Activated gamma-delta T cell treated with Interleukin-2 at 50 U/mL for 16 hours (primary cell): ENCODE results near the gene NLRC5.

Experiments
- DNase-seq: peaks from one replicate; pipeline ENCODE4 v3.0.0-alpha.2; 2020

NLRC5 gene, protein sequence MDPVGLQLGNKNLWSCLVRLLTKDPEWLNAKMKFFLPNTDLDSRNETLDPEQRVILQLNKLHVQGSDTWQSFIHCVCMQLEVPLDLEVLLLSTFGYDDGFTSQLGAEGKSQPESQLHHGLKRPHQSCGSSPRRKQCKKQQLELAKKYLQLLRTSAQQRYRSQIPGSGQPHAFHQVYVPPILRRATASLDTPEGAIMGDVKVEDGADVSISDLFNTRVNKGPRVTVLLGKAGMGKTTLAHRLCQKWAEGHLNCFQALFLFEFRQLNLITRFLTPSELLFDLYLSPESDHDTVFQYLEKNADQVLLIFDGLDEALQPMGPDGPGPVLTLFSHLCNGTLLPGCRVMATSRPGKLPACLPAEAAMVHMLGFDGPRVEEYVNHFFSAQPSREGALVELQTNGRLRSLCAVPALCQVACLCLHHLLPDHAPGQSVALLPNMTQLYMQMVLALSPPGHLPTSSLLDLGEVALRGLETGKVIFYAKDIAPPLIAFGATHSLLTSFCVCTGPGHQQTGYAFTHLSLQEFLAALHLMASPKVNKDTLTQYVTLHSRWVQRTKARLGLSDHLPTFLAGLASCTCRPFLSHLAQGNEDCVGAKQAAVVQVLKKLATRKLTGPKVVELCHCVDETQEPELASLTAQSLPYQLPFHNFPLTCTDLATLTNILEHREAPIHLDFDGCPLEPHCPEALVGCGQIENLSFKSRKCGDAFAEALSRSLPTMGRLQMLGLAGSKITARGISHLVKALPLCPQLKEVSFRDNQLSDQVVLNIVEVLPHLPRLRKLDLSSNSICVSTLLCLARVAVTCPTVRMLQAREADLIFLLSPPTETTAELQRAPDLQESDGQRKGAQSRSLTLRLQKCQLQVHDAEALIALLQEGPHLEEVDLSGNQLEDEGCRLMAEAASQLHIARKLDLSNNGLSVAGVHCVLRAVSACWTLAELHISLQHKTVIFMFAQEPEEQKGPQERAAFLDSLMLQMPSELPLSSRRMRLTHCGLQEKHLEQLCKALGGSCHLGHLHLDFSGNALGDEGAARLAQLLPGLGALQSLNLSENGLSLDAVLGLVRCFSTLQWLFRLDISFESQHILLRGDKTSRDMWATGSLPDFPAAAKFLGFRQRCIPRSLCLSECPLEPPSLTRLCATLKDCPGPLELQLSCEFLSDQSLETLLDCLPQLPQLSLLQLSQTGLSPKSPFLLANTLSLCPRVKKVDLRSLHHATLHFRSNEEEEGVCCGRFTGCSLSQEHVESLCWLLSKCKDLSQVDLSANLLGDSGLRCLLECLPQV (N-terminal part only)

DNA sequence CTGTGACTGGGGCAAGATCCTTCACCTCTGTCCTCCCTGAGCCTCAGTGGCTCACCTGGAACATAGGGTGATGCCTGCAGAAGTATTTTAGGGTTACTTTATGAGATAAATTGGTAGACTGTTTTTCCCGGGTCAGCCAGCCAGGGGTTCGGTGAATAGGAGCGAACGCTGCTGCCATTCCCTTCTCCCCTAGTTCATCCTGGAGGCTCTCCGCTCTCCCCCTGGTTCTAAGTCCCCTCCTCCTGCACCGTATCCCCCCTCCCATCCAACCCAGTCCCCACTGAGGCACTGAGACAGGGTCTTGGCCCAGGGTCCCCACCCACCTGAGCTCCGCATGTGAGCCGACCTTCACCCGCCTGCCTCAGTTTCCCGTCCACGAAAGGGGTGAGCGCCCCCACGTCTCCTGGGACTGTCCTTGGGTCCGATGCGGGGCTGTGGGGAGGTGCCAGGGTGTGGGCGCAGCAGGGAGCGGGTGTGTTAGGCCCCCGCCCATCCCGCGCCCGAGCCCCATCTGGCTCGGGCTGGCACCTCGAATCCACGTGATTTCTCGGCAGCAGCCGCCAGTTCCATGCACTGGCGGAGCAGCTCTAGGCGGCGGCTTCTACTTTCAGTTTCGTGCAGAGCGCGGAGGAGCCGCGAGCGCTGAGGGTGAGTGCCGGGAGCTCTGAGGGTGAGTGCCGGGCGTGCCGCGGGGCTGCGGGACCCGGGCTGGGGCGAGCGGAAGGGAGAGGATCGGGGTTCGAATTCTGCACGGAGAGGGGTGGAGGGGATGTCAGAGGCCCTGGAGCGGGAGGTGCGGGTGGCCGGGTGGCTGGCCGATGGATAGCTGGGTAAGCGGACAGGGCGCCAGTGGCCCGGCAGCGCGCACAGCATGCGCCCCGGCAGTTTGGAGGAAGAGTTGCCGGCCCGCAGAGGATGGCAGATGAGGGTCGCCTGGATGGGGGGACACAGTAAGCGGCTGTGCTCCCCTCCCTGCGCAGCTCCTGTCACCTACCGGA, at the start of gene NLRC5:
TSS of gene NLRC5 (plus strand) at position 610 of the 998 bp plus-strand sequence. CDS start 31,156 bp downstream, outside the sequence.
- peak; percentile 85 for DNase-seq

DNA sequence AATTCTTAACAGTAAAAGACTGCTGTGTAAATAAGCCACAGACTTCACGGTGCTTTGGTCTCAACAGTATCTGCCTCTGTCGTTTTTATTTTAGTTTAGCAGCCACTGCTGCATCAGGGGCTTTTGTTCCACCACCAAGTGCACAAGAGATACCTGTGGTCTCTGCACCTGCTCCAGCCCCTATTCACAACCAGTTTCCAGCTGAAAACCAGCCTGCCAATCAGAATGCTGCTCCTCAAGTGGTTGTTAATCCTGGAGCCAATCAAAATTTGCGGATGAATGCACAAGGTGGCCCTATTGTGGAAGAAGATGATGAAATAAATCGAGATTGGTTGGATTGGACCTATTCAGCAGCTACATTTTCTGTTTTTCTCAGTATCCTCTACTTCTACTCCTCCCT, 49.6 kb upstream of the NLRC5 start:
- no peak for DNase-seq

DNA sequence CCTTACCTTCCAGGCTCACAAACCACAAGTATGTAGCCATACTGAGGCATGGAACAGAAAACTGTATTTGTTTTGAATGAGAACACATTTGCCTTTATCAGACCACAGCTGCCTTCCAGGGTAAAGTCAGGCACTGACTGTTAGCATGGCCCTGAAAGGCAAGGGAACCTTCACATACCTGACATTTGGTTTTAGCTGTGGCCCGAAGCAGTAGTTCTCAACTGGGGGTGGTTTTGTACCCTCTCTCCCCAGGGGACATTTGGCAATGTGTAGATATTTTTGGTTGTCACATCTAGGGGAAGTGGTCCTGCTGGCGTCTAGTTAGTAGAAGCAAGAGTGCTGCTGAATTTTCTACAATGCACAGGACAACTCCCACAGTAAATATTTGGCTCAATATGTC, 48.3 kb upstream of the NLRC5 start:
- DNase-seq: no peak

DNA sequence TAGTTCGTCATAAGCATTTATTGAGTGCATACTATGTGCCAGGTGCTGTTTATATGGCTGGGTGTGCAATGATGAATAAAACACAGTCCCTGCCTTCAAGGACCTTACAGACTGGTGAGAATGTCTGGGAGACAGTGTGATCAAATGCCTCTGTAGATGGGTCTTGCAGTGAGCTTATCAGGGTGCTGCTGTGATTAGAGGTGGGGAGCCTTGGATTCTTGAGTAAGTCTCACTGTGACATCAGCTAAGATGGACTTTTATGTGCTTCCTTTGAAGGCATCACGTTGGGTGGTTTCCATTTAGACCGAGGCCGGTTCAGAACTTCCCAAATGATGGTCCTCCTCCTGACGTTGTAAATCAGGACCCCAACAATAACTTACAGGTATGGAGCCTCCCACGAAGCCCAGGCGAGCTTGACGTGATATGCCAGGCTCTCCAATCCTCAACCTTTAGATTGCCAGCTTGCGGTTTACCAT, 47.5 kb upstream of the NLRC5 start:
- no peak for DNase-seq

DNA sequence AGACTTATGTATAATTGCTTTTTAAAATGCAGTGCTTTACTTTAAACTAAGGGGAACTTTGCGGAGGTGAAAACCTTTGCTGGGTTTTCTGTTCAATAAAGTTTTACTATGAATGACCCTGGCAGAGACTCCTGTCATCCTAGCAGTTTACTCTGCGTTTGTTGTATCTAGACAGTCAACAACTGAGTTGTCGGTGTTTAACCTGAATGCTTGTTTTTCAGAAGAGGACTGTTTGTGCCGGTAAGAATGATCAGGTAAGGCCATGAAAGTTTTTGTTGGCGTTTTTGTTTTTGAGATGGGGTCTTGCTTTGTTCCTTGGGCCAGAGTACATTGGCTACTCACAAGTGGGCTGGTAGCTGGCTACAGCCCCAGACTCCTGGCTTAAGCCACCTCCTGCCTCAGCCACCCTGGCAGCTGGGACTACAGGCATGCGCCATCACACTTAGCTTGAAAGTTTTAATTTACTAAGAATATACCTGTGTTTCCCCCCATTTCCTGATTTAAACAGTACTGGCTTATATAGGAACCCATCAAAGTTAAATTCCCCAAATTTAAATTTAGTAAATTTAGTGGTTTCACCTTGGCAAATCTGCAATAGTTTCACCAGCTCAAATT, 45.5 kb upstream of the NLRC5 start:
- DNase-seq: no peak

DNA sequence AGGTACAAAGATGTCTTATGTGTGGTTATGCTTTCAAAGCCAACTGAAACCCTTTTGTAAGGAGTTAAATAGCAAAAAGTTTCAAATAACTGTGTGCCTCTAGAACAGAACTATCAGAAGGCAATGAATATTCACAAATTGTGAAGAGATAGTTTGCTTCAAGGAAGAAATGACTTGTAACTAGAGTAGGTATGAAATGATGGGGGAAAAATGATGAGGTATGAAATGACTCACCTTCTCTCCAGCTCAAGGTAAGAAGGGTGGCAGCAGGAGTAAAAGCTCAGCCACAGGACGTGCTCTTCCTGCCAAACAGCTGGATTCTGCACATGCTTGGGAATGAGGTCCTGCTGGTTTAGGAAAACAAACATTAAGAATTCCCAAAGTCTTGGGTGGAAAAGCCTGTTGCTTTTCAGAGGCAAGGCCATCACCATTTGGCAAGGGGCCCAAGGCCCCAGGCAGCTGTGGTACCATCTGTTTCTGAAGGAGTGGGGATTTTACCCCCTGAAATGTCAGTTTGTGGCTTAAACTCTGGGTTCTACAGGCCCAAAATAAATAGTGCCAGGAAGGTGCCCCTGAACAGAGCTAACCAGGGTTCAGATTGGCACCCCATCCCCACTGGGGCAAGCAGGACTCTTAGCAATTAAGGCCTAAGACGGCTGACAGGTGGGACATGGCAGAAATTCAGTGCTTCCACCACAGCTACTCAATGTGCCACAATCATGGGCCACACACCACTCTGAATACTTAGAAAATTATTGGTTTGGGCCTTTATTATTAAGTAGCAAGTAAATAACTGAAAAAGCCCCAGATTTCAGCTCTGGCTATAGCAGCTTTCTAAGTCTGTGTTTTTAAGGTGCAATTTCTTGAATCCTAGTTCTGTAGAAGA, 44.2 kb upstream of the NLRC5 start:
- no peak for DNase-seq

DNA sequence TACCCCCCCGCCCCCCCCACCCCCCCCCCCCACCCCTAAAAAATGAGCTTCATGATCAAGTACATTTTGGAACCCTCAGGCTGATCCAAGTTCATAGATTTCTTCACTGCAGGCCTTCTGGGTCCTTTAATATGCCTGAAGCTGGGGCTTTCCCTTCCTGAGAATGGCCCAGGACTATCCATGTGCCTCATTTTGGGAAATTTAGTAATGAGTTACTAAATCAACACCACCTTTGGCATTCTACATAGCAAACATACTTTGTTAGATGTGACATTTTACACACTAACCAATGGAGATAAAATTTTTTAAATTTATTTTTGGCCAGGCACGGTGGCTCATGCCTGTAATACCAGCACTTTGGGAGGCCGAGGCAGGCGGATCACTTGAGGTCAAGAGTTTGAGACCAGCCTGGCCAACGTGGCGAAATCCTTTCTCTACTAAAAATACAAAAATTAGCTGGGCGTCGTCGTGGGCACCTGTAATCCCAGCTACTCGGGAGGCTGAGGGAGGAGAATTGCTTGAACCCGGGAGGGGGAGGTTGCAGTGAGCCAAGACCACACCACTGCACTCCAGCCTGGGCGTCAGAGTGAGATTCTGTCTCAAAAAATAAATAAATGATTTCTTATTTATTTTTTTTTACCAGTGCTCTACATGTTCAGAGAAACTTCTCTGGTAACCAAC, 43.4 kb upstream of the NLRC5 start:
- no peak for DNase-seq

DNA sequence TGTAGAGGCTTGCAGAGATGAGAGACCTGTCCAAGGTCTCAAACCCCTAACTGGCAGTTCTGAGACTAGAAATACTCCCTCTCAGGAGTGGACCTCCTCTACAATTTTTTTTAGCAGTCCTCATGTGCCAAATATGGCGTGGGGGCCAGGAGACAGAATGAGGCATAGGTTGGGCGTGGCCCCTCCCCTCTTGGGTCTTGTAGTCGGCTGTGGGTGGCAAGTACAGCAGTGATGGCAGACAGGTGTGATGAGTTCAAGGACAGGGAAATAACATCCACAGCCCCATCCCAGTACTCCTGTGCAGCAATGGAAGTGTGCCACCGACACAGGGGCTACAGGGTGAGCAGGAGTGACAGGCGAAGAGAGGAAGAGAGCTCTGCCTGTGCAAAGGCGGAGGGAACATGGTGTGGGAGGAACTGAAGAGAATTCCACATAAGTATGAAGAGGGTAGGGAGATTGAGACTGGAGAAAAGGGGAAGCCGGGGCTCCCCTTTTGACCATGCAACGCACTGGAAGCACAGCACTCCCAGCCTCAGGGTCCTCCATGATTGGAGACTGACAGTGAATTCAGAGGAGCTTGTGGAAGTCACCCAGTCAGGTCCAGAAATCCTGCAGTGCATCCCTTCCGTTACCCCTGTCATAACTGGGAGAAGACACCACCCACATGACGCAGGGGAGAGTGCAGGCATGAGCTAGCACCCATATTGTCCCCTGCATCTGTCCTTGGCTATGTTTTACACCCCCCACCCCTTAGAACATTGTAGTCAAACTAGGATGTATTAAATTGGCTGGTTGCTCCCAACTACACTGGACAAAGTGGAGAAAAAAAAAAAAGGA, 42.4 kb upstream of the NLRC5 start:
- DNase-seq: no peak

DNA sequence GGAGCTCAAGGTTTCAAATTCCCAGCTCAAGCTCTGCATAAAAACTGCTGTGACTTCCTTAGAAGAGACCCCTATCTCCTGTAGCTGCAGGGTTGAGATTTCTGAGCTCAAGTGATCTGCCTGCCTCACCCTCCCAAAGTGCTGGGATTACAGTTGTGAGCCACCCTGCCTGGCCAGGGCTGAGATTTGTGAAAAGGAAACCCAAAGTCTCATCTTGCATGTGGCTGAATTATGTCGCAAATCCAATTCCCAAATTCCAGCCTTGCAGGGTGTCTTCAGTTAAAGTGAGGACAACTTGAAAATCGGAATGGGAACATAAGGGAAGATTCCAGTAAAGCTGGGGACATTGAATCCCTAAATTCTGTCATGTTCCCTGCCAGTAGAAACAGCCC, 41.8 kb upstream of the NLRC5 start:
- DNase-seq: no peak

DNA sequence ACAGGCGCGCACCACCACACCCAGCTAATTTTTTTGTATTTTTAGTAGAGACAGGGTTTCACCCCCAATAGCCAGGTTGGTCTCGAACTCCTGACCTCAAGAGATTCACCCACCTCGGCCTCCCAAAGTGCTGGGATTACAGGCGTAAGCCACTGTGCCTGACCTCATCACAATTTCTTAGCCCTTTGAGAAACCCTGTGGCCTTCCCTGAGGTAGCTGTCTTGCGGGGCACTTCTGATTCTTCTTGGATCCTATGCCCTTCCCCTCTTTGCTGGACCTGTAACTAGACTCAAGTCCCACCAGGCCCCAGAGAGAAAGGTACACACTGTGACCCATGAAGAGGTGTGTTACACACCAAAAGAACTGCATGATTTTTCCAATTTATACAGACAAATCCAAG, 41.1 kb upstream of the NLRC5 start:
- no peak for DNase-seq

DNA sequence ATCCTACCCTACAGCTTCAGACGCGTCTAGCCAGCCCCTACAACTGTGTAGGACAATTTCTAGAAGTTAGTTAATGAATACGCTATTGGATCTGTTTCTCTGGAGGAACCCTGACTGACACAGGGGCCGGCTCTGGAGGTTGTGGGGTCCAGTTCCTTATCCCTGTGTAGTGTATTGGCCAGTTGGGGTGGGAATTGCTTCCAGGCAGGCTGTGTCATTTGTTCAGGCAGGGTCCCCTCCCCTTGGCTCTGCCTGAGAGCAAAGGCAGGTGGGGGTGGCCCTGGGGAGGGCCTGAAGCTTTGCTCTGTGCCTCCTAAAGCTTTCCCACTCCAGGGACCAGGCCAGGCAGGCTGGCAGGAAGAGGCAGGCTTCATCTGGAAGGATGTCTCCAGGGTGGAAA, 39.3 kb upstream of the NLRC5 start:
- no peak for DNase-seq

DNA sequence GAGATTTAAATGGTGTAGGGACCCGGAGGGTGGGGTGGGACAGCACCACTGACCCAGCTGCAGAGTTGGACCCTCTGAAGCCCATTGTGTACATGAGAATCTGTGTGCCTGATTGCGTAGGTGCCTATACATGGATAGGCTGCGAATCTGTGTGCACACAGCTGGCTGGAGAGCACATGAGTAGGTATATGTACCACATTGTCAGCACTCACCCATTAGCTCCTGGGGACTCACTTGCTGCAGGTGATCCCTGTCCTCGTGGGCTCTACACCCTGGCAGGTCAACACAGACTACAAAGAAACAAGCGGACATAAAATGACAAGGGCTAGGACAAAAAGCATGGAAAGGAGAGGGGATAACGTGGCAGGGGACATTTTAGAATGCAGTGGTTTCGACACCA, 38.9 kb upstream of the NLRC5 start:
- DNase-seq: no peak

DNA sequence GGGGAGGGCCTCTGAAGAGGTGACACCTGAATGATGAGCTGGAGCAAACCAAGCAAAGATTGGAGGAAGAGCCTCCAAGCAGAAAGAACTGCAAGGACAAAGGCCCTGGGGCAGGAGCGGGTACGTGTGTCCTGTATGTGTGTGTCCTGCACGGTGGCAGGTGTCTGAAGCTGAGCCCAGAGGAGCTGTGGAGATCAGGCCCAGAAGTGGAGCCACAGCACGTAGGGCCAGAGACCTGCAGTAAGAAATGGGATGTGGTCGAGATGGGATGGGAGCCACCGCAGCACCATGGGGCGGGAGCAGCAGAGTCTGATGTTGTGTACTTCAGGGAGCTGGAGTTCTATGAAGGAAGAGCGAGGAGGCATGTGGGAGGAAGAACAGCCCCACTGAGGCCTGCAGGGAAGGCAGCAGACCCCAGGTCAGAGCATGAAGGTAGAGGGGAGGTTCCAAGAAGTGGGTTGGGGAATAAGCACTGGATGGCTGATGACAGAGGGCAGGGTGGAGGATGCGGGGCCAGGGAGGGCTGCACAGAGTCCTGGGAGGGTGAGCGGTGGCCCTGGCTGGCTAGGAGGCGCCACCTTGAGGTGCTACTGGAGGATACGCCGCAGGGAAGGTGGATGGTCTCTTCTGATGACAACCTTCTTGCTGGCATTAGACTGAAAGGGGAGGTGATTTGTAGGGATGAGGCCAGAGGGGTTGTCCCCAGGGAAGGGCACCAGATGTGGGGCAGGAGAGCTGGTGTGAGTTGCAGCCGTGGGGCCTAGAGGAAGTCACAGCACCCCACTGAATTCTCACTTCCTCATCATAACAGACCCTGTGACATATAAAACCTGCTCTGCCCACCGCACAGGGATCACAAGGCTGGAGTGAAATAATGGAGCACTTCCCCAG, 38.2 kb upstream of the NLRC5 start:
- DNase-seq: peak; percentile 52

DNA sequence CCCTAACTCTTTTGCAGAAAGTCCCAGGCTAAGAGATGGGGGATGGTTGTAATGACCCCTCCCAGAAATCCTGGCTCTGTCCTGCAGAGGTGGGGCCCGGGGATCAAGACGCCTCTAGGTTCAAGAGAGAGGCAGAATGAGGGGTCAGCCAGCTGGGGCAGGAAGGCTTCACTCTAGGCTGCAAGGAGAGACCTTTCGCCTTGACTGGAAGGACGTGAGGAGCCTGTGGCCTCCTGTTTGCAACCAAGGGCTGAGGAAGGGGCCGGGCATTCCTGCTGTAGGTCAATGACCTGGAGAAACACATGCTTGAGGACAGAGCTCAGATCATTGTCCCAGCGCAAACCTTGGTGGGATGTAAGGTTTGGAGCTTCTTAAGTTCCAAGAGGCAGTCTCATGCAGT, 36.4 kb upstream of the NLRC5 start:
- DNase-seq: no peak

DNA sequence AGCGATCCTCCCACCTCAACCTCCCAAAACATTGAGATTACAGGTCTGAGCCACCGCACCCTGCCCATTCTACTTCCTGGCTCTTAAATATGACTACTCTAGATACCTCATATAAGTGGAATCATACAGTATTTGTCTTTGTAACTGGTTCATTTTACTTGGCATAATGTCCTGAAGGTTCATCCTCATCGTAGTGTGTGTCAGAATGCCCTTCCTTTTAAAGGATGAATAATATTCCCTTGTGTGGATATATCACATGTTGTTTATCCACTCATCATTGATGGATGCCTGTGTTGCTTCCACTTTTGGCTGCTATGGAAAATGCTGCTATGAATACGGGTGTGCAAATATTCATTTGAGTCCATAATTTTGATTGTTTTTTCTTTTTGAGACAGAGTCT, 33.3 kb upstream of the NLRC5 start:
- DNase-seq: no peak

DNA sequence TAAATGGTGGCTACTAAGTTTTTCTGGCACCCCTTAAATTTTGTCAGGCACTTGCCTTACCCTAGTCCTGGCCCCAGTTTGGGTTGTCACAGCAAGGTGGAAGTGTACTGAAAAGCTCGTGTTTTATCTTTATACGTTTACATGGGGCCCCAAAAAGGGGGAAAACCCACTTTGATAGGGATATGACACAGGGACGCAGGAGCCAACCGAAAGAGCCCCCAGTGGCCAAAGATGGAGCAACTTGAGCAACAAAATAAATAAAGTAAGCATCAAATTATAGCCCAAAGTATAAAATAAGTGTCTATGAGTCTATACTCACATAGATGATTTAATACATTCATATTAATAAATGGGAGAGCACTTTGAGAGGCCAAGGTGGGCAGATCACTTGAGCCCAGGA, 32.6 kb upstream of the NLRC5 start:
- DNase-seq: no peak

DNA sequence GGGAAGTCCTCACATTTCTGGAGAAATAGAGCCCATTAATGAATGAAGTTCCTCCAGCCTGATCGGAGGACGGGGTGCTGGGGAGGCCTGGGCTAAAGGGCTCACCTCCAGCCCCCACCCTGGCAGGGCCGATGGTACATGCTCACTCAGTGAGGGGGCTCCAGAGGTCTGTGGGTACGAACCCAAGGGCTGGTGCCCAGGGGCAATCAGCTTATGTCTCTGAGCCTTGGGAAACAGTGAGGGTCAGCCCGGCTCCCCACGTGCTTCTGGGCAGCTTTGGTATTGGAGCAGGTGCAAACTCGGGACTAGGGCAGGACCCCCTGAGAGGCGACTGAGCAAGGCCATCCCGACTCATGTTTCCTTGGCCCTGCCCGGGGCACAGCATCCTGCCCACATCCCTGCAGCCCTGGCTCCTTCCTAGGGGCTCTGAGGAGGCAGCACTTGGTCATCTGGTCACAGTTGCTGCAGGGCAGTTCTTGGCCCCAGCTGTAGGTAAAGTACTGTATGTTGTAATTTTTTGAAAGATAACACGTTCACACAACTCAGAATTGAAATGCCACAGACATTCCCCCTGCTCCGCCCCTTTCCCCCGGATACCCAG, 28.6 kb upstream of the NLRC5 start:
- no peak for DNase-seq
